Stomach (tissue), 9 donors: Measurements from ENCODE around the gene ERFL. TPM values are rescaled to one million over a fixed set of nuclear protein-coding genes. Genes with fewer than 3 reads are reported as not detected.

Experiments
- DNase-seq, 2 donors: peaks; one replicate each; pipeline versions ENCODE4 v3.0.0 to v3.0.0-alpha.2; 2013 to 2019
- H3K27ac ChIP-seq, 5 donors: fragments of 200-600 bp in 4 of 5; sonication (generic) in 4 of 5; one replicate each; pipeline ENCODE4 v1.5.1; 2013 to 2019; ENCODE audit warnings: mild to moderate bottlenecking in 1 of 5, moderate library complexity in 1 of 5
- H3K27me3 ChIP-seq, 3 donors: fragments of 200-600 bp; sonication (generic); one replicate each; pipeline ENCODE4 v1.5.1; 2017 to 2019; ENCODE audit warnings: mixed run types in 1 of 3
- H3K36me3 ChIP-seq, 4 donors: fragments of 200-600 bp; sonication (generic); 1 replicate in 3 of 4; 2 replicates in 1 of 4; pipeline ENCODE4 v1.5.1; 2016 to 2019
- H3K4me1 ChIP-seq, 4 donors: fragments of 200-600 bp; sonication (generic); one replicate each; pipeline ENCODE4 v1.5.1; 2016 to 2019
- H3K4me3 ChIP-seq, 4 donors: fragments of 200-600 bp; sonication (generic) in 3 of 4; one replicate each; pipeline ENCODE4 v1.5.1; 2016 to 2019; ENCODE audit warnings: mild to moderate bottlenecking in 1 of 4
- H3K9me3 ChIP-seq, 4 donors: fragments of 200-600 bp; sonication (generic); one replicate each; pipeline ENCODE4 v1.5.1; 2016 to 2019
- EP300 ChIP-seq: sonication (generic); formaldehyde crosslinking; IDR thresholded peaks from one replicate; pipeline ENCODE4 v1.6.1; 2017; ENCODE audit warnings: antibody characterized with exemption
- POLR2A ChIP-seq, 4 donors: fragments of 450-650 bp; IDR thresholded peaks; one replicate each; pipeline ENCODE4 v1.6.1; 2016; ENCODE audit warnings: antibody characterized with exemption in 4 of 4, control low read depth in 2 of 4, mild to moderate bottlenecking in 1 of 4, moderate library complexity in 1 of 4
- POLR2AphosphoS5 ChIP-seq, 3 donors: sonication (generic); formaldehyde crosslinking; IDR thresholded peaks; one replicate each; pipeline ENCODE4 v1.6.1; 2016; ENCODE audit warnings: antibody characterized with exemption in 3 of 3
- WGBS, 5 donors: extraction: QIAGEN DNeasy Blood & Tissue Kit in 3 of 5; methylation state at CpG; one replicate each; pipeline versions ENCODE4 v1.1.5 to v1.1.7; 2013 to 2018; 5-methylcytosine and 5-hydroxymethylcytosine counted together
- intact Hi-C: fragments of 100-400 bp; cut with DNase I; formaldehyde crosslinking; loops from one replicate; pipeline ENCODE4 v1.15.1; 2023; ENCODE audit warnings: low total_unique reads
- polyA plus RNA-seq, 3 donors: library from polyadenylated mRNA; stranded (reverse); fragments of 200-250 nt; gene quantifications; one replicate each; pipeline ENCODE4 v1.2.3, GENCODE V29; 2013
- total RNA-seq, 5 donors: library from RNA; depleted of rRNA; stranded (reverse); fragments of >200 nt; gene quantifications; one replicate each; pipeline versions ENCODE4 v1.1.0 to v1.2.3, GENCODE V29; 2014 to 2016
- TF ChIP-seq, protein P1 (sequence below), 7 experiments: fragments of 450-650 bp in 4 of 7; fragments of 200-600 bp in 3 of 7; sonication (generic) in 3 of 7; IDR thresholded peaks; one replicate each; pipeline ENCODE4 v1.5.1; 2016 to 2019; ENCODE audit warnings: antibody characterized with exemption in 7 of 7, control low read depth in 2 of 7, mild to moderate bottlenecking in 1 of 7
- donor health status: healthy with polysubstance abuse.
- donor health status: Bipolar disorder and iron deficiency.
- donor health status: healthy.

ERFL gene
- total and polyA plus RNA-seq, 8 donors: 0.25 TPM; not detected in 7

- no peak for DNase-seq
- Histone ChIP-seq H3K9me3 (no peaks in the 10 kb centered on the region), H3K4me1 (peaks cover 5 to 31% (median 23%) of the 10 kb centered on the region in 4 donors), H3K27ac (no peak overlapping the region), H3K27me3 (peaks cover 7 to 89% (median 70%) of the 10 kb centered on the region in 3 donors), H3K36me3 (peaks cover 0 to 1% (median 0%) of the 10 kb centered on the region in 4 donors), H3K4me3 (no peak overlapping the region)
- intact Hi-C loops: no loop called here
- no peak for TF ChIP-seq POLR2A (IDR thresholded peaks at IDR 0.05)
- TF ChIP-seq POLR2AphosphoS5 (IDR thresholded peaks at IDR 0.05): no peak
- TF ChIP-seq, protein P1, sequence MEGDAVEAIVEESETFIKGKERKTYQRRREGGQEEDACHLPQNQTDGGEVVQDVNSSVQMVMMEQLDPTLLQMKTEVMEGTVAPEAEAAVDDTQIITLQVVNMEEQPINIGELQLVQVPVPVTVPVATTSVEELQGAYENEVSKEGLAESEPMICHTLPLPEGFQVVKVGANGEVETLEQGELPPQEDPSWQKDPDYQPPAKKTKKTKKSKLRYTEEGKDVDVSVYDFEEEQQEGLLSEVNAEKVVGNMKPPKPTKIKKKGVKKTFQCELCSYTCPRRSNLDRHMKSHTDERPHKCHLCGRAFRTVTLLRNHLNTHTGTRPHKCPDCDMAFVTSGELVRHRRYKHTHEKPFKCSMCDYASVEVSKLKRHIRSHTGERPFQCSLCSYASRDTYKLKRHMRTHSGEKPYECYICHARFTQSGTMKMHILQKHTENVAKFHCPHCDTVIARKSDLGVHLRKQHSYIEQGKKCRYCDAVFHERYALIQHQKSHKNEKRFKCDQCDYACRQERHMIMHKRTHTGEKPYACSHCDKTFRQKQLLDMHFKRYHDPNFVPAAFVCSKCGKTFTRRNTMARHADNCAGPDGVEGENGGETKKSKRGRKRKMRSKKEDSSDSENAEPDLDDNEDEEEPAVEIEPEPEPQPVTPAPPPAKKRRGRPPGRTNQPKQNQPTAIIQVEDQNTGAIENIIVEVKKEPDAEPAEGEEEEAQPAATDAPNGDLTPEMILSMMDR (IDR thresholded peaks at IDR 0.05): no peak
- no peak for TF ChIP-seq EP300
- WGBS, 5 donors: 6 to 9% (median 8%) methylated on average over 21 of the region's 21 CpGs
Observed at GRCh38 chr19:41913538-41914423, 14.5 kb downstream of the ERFL start.

DNA sequence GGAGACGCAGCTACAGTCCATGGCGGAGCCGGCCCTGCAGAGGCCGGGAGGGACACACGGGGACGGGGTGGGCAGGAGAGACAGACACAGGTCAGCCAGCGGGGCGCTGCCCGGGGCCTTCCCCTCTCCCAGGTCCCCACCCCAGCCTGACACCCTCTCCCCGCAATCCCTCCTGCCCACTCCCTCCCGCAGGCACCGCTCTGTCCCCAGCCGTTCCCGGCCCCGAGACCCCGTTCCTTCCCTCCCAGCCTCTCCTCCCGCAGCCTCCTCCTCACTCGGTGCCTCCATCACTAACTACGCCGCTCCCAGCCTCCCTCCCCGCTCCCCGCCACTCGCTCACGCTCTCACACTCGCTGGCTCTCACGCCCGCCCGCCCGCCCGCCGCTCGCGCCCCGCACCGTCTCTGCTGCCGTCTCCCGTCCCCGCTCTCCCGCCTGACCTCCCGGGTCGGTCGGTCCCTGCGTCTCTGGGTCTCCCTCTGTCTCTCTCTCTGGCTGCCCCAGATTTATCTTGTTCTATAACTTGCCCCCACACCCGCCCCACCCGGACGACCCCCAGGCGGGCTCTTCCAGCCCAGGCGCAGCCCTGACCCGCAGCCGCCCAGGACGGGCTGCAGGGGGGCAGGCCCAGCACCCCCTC lies 15.2 kb downstream of the ERFL start:
- Histone ChIP-seq H3K36me3 (peaks cover 0 to 9% (median under 1%) of the 10 kb centered on the region in 4 donors), H3K9me3 (no peaks in the 10 kb centered on the region), H3K4me3 (no peak overlapping the region), H3K4me1 (peaks cover 5 to 31% (median 23%) of the 10 kb centered on the region in 4 donors), H3K27me3 (peaks cover 7 to 81% (median 66%) of the 10 kb centered on the region in 3 donors), H3K27ac (no peak overlapping the region)
- TF ChIP-seq POLR2A (IDR thresholded peaks at IDR 0.05) (no peak), EP300 (no peak), POLR2AphosphoS5 (IDR thresholded peaks at IDR 0.05) (no peak)
- TF ChIP-seq, protein P1 (IDR thresholded peaks at IDR 0.05): no peak
- 1 to 3% (median 2%) methylated on average over 30 to 51 of the region's 51 CpGs for WGBS, 5 donors
- intact Hi-C loops: no loop called here
- DNase-seq: no peak

- DNase-seq: no peak
- Histone ChIP-seq H3K9me3 (no peaks in the 10 kb centered on the region), H3K4me1 (peaks cover 5 to 31% (median 23%) of the 10 kb centered on the region in 4 donors), H3K27me3 (peaks cover 7 to 72% (median 56%) of the 10 kb centered on the region in 3 donors), H3K27ac (no peak overlapping the region), H3K4me3 (no peak overlapping the region), H3K36me3 (peaks cover 0 to 18% (median 9%) of the 10 kb centered on the region in 4 donors)
- WGBS, 5 donors: 6 to 13% (median 10%) methylated on average over 25 to 29 of the region's 29 CpGs
- TF ChIP-seq EP300: no peak
- no peak for TF ChIP-seq POLR2AphosphoS5 (IDR thresholded peaks at IDR 0.05)
- no peak for TF ChIP-seq POLR2A (IDR thresholded peaks at IDR 0.05)
- TF ChIP-seq, protein P1 (IDR thresholded peaks at IDR 0.05): no peak
- intact Hi-C loops: no loop called here
Observed at GRCh38 chr19:41911889-41912731, 16.1 kb downstream of the ERFL start.
